ENCODE measurements around the gene TCEA2. TPM values are rescaled to one million over a fixed set of nuclear protein-coding genes. Genes with fewer than 3 reads are reported as not detected.

TCEA2 gene
- total RNA-seq = 10 to 100 TPM; 41.7 to 50.5 (median 42.2) TPM
- polyA plus RNA-seq = 10 to 100 TPM in 2 of 3 donors, 1 to 10 TPM in 1; 2.1 to 14.0 (median 11.4) TPM

DNA sequence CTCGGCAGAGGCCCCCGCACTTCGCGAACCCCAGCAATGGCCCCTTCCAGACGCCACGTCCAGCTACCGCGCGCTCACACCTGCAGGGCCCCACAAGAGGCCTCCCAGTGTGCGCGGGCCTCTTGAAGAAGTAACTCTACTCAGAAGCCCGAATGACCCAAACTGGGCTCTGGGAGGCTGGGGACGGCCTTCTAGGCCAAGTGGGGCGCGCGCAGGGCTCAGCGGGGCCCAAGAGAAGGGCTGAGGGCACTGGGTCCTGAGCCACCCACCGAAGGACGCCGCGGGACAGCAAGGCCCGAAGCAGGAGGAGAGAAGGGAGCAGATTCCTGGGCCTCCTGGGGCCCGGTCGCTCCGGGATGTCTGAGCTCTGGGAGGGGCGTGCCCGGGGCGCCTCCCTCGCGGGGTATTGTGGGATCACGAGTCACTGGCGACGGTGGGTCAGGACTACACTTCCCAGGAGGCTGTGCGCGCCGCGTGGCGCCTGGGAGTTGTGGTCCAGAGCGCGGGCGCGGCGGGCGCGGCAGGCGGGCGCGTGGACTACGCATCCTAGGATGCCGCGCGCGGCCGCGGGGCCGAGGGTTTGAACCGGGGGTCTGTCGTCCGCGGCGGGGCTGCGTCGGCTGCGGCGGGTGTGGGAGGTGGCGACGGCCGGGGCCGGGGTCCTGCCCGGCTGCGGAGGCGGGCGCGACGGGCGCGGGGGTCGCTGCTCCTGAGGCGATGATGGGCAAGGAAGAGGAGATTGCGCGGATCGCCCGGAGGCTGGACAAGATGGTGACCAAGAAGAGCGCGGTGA, at the start of gene TCEA2:
Gene TCEA2, plus strand, starts transcription at position 603 of the 793 bp plus-strand sequence. Its CDS starts 115 bp downstream, at position 718.
- Histone ChIP-seq H3K27ac (peak within 1 kb of the TSS; percentile 77 to 91 (median 88)), H3K9me3 (no peaks in the 10 kb centered on the region), H3K36me3 (no peaks in the 10 kb centered on the region), H3K4me3 (peak within 1 kb of the TSS; percentile 72 to 95 (median 89)), H3K27me3 (no peaks in the 10 kb centered on the region), H3K4me1 (peaks cover 0 to 31% (median 25%) of the 10 kb centered on the region in 4 donors)
- peak; percentile 79 to 95 (median 90) for TF ChIP-seq POLR2AphosphoS5 (IDR thresholded peaks at IDR 0.05)
- TF ChIP-seq EP300 (IDR thresholded peaks at IDR 0.05) = no peak
- peak; percentile 72 to 82 for TF ChIP-seq POLR2A (IDR thresholded peaks at IDR 0.05)
- TF ChIP-seq, protein P1, sequence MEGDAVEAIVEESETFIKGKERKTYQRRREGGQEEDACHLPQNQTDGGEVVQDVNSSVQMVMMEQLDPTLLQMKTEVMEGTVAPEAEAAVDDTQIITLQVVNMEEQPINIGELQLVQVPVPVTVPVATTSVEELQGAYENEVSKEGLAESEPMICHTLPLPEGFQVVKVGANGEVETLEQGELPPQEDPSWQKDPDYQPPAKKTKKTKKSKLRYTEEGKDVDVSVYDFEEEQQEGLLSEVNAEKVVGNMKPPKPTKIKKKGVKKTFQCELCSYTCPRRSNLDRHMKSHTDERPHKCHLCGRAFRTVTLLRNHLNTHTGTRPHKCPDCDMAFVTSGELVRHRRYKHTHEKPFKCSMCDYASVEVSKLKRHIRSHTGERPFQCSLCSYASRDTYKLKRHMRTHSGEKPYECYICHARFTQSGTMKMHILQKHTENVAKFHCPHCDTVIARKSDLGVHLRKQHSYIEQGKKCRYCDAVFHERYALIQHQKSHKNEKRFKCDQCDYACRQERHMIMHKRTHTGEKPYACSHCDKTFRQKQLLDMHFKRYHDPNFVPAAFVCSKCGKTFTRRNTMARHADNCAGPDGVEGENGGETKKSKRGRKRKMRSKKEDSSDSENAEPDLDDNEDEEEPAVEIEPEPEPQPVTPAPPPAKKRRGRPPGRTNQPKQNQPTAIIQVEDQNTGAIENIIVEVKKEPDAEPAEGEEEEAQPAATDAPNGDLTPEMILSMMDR (IDR thresholded peaks at IDR 0.05) = no peak
- WGBS, 2 donors = 8 to 11% methylated on average over 85 of the region's 85 CpGs
- DNase-seq = peak; percentile 98
- intact Hi-C loops (cut with DNase I) = loop anchor here (1.0 kb wide), 1 partner anchor 81 kb away; the partner anchor contains the start of gene PRPF6

DNA sequence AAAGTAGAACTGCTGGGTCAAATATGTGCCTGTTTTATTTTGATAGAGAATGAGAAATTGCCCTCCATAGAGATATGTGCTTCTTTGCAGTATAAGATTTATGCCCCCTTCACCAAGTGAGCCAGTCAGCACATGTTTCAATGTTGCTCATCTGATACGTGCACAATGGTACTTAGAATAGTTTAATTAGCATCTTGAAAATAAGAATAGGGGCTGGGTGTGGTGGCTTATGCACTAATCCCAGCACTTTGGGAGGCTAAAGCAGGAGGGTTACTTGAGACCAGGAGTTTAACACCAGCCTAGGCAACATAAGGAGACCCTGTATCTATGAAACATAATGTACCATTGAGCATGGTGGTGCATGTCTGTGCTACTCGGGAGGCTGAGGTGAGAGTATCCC, 47.4 kb upstream of the TCEA2 start:
- Histone ChIP-seq H3K27me3 (no peaks in the 10 kb centered on the region), H3K9me3 (no peaks in the 10 kb centered on the region), H3K36me3 (peaks cover 34 to 90% (median 67%) of the 10 kb centered on the region in 4 donors), H3K27ac (no peak overlapping the region), H3K4me1 (no peaks in the 10 kb centered on the region), H3K4me3 (no peak overlapping the region)
- WGBS, 2 donors = 90% methylated on average over 2 of the region's 2 CpGs
- intact Hi-C loops (cut with DNase I) = no loop called here
- no peak for TF ChIP-seq POLR2A (IDR thresholded peaks at IDR 0.05)
- TF ChIP-seq EP300 (IDR thresholded peaks at IDR 0.05) = no peak
- TF ChIP-seq POLR2AphosphoS5 (IDR thresholded peaks at IDR 0.05) = no peak
- TF ChIP-seq, protein P1 (IDR thresholded peaks at IDR 0.05) = no peak
- DNase-seq = no peak

DNA sequence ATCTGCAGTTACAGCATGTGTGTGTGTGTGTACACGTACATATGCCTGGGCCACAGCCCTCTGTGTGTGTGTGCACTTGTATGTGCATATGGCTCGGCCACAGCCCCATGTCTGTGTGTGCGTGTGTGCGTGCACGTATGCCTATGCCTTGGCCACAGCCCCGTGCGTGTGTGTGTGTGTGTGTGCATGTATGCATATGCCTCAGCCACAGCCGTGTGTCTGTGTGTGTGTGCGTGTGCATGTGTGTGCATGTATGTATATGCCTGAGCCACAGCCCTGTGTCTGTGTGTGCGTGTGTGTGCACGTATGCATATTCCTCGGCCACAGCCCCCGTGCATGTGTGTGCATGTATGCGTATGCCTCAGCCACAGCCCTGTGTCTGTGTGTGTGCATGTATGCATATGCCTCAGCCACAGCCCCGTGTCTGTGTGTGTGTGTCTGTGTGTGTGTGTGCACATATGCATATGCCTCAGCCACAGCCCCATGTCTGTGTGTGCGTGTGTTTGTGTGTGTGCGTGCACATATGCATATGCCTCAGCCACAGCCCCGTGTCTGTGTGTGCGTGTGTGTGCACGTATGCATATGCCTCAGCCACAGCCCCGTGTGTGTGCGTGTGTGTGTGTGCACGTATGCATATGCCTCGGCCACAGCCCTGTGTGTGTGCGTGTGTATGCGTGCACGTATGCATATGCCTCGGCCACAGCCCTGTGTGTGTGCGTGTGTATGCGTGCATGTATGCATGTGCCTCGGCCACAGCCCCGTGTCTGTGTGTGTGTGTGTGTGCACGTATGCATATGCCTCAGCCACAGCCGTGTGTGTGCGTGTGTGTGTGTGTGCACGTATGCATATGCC, 41.6 kb upstream of the TCEA2 start:
- no peak overlapping the region for H3K27ac ChIP-seq
- H3K4me3 ChIP-seq = no peak overlapping the region
- WGBS, 2 donors = 95 to 96% methylated on average over 36 of the region's 36 CpGs
- no peaks in the 10 kb centered on the region for H3K27me3 ChIP-seq
- no peak for DNase-seq
- peaks cover 59 to 100% (median 77%) of the 10 kb centered on the region in 4 donors for H3K36me3 ChIP-seq
- no peaks in the 10 kb centered on the region for H3K9me3 ChIP-seq
- intact Hi-C loops (cut with DNase I) = no loop called here
- TF ChIP-seq EP300 (IDR thresholded peaks at IDR 0.05) = no peak
- TF ChIP-seq, protein P1 (IDR thresholded peaks at IDR 0.05) = no peak
- no peak for TF ChIP-seq POLR2AphosphoS5 (IDR thresholded peaks at IDR 0.05)
- TF ChIP-seq POLR2A (IDR thresholded peaks at IDR 0.05) = no peak
- H3K4me1 ChIP-seq = peaks cover 0 to 18% (median 7%) of the 10 kb centered on the region in 4 donors

DNA sequence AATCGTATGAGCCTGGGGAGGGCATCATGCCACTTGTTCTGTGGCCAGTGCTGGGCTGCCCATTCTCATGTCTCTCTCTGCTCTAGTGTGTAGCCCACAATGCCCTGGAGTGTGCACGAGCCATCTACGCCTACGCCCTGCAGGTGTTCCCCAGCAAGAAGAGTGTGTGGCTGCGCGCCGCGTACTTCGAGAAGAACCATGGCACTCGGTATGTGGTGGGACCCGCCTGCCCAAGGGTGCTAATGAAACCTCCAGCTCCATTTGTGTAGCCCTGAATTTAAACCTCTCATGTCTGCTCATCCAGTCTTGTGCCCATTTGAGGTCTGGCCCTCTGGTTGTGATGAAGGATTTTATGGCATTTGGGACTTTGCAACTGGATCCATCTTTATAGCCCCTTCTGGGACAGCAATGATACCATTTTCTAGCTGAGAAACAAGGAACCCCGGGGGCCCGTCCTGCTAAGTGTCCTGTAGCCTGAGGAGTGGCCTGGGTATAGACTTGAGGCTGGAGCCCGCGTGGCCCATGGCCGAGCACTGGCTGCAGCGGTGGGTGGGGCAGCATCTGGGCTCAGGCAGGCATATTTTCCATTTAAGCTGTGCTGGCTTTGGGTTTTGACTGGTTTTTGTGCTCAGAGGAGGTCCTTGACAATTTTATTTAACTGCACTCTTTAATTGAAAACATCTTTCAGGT, 40.2 kb upstream of the TCEA2 start:
- Histone ChIP-seq H3K36me3 (peaks cover 68 to 100% (median 78%) of the 10 kb centered on the region in 4 donors), H3K4me3 (no peak overlapping the region), H3K9me3 (no peaks in the 10 kb centered on the region), H3K4me1 (peaks cover 0 to 31% (median 14%) of the 10 kb centered on the region in 4 donors), H3K27me3 (no peaks in the 10 kb centered on the region), H3K27ac (no peak overlapping the region)
- DNase-seq = no peak
- TF ChIP-seq POLR2AphosphoS5 (IDR thresholded peaks at IDR 0.05) = no peak
- TF ChIP-seq POLR2A (IDR thresholded peaks at IDR 0.05) = no peak
- TF ChIP-seq EP300 (IDR thresholded peaks at IDR 0.05) = no peak
- 93 to 95% methylated on average over 17 of the region's 17 CpGs for WGBS, 2 donors
- intact Hi-C loops (cut with DNase I) = no loop called here

All from sigmoid colon (tissue), 7 donors.